AG04450 (cell line): ENCODE results near the gene KAT7. TPM values are rescaled to one million over a fixed set of nuclear protein-coding genes. Genes with fewer than 3 reads are reported as not detected.

Experiments
- CTCF ChIA-PET: fragments of 300-600, 350-600 bp; formaldehyde crosslinking; extraction: SDS; loops from one replicate; lab custom pipeline; 2022; ENCODE audit warnings: antibody characterized with exemption, inconsistent platforms; lab: Charles Lee
- POLR2A ChIA-PET: fragments of 350-600 bp; formaldehyde crosslinking; extraction: SDS; loops from one replicate; lab custom pipeline; 2021; ENCODE audit warnings: antibody characterized with exemption, inconsistent platforms; lab: Yijun Ruan, JAX
- DNase-seq: peaks from one replicate; pipeline ENCODE4 v3.0.0-alpha.2; 2011; ENCODE audit warnings: low read depth, low spot score
- H3K27ac ChIP-seq: one replicate; pipeline ENCODE4 v1.5.1; 2012; ENCODE audit warnings: low read depth, low read length, control low read depth
- H3K27me3 ChIP-seq: one replicate; pipeline ENCODE4 v1.6.0; 2012; ENCODE audit warnings: low read length; ENCODE audit not compliant: control insufficient read depth, insufficient read depth
- H3K4me3 ChIP-seq: 2 replicates; pipeline ENCODE4 v1.5.1; 2011; ENCODE audit warnings: mild to moderate bottlenecking, low read depth, low read length, control low read depth
- H3K9me3 ChIP-seq: 2 replicates; pipeline ENCODE4 v1.5.1; 2012; ENCODE audit warnings: low read length; ENCODE audit not compliant: control insufficient read depth, insufficient read depth
- polyA plus RNA-seq: library from polyadenylated mRNA; depleted of rRNA; stranded (reverse); fragments of >200 nt; gene quantifications from 2 replicates; pipeline ENCODE4 v1.2.3, GENCODE V29; 2011
- TF ChIP-seq, protein P1 (sequence below): IDR thresholded peaks from 2 replicates; pipeline ENCODE4 v1.5.1; 2011; ENCODE audit warnings: low read depth, low read length, control low read depth, inconsistent platforms

KAT7 gene
- polyA plus RNA-seq, 1 experiment = 27.0 TPM

DNA sequence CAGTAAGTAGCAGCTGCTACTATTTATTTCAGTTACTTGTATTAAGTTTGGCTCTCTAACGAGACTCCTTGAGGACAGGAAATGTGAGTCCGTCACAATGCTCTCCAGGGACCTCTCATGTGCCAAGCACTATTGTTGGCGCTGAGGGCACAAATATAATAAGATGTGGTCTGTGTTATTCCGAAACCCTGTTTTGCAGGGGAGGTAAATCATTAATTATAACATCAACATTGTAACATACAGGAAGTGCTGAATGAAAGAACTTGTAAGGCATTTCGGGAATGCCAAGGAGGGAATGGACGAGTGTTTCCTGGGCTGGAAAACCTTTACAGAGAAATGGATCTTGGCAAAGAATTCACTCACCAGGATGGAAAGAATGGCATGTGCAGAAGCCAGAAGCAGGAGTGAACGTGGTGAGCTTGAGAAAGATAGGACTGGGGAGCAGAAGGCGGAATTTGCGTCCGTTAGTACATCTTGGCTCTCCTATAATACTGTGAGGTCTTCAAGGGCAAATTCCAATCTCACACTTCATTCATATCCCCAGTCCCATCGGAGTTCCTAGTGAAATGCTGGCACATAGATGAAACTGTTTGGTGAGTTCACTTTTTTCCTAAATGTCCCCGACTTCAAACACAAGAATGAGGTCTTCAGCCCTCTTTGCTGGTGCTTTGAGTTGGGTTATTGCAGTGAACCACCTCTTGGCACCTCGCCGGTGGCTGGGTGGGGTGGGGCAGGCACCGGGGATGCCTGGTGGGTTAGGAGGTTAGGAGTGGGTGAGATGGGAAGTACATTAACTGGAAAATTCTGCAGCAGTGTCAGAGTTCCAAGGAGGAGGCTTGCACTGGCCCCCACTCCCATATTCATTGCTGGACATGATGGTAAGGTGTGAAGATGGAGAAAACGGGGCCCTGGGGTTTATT lies 47.9 kb downstream of the KAT7 start:
- H3K27ac ChIP-seq = peak overlapping the region; percentile 21
- CTCF ChIA-PET = no interaction called here

DNA sequence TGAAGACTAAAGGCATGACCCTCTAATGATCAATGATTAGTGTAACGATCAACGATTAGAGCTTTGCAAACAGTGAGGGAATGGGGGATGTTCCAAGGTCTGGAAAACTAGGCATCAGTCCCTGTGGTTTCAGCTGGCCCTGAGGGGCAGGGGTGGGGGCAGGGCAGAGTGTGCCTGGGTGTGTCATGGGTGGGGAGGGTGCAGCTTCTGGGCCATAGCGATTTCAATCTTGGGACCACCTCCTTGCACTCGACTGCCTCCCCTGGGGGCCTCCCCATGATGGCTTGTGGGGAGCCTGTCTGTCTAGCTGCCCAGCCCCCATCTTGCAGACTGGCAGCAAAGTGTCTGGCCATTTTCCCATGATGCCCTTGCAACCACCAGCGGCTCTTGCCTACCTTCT lies 51.0 kb downstream of the KAT7 start:
- Histone ChIP-seq H3K4me3 (no peak overlapping the region), H3K9me3 (no peaks in the 10 kb centered on the region), H3K27ac (no peak overlapping the region), H3K27me3 (no peaks in the 10 kb centered on the region)
- ChIA-PET CTCF (interaction anchor here (1.3 kb wide), 1 partner anchor 272 kb away, joined by 5 read pairs; no protein-coding TSS in a partner anchor), POLR2A (no interaction called here)
- no peak for DNase-seq
- TF ChIP-seq, protein P1, sequence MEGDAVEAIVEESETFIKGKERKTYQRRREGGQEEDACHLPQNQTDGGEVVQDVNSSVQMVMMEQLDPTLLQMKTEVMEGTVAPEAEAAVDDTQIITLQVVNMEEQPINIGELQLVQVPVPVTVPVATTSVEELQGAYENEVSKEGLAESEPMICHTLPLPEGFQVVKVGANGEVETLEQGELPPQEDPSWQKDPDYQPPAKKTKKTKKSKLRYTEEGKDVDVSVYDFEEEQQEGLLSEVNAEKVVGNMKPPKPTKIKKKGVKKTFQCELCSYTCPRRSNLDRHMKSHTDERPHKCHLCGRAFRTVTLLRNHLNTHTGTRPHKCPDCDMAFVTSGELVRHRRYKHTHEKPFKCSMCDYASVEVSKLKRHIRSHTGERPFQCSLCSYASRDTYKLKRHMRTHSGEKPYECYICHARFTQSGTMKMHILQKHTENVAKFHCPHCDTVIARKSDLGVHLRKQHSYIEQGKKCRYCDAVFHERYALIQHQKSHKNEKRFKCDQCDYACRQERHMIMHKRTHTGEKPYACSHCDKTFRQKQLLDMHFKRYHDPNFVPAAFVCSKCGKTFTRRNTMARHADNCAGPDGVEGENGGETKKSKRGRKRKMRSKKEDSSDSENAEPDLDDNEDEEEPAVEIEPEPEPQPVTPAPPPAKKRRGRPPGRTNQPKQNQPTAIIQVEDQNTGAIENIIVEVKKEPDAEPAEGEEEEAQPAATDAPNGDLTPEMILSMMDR = no peak

More for the DNA sequence above, 47.9 kb downstream of the KAT7 start:
- POLR2A ChIA-PET = no interaction called here
- H3K4me3 ChIP-seq = no peak overlapping the region
- no peaks in the 10 kb centered on the region for H3K27me3 ChIP-seq
- DNase-seq = no peak
- H3K9me3 ChIP-seq = no peaks in the 10 kb centered on the region
- TF ChIP-seq, protein P1 = no peak

DNA sequence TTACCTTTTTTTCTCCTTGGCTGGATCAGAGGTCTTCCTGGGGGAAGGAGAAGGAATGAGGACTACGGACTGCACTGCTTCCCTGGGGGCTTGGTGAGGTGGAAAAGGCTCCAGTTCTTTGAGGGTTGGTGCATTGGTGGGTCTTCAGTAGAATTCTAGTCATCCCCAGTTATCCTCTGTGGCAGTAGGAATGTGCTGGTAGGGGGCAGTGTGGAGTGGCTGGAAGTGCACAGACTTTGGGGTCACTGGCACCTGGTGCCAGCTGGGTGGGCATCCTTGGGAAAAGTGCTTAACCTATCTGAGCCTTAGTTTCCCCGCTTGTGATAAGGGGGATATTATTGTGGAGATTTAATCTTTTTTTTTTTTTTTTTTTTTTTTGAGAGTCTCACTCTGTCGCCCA lies 53.1 kb downstream of the KAT7 start:
- CTCF ChIA-PET = no interaction called here

DNA sequence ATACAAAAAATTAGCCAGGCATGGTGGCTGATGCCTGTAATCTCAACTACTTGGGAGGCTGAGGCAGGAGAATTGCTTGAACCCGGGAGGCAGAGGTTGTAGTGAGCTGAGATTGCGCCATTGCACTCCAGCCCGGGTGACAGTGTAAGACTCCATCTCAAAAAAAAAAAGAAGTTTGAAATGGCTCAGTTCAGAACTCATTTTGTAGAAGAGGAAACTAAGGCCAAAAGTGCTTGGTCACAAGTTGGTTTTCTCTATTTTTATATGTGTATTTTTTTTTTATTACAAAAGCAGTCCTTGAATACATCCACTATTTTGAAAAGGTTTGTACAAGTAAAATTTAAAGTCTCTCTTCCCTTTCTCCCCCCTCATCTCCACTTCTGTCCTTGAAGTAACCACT lies 53.9 kb downstream of the KAT7 start:
- H3K9me3 ChIP-seq = no peaks in the 10 kb centered on the region
- CTCF ChIA-PET = no interaction called here
- H3K4me3 ChIP-seq = no peak overlapping the region
- TF ChIP-seq, protein P1 = no peak
- no peak overlapping the region for H3K27ac ChIP-seq
- no peak for DNase-seq
- H3K27me3 ChIP-seq = no peaks in the 10 kb centered on the region
- POLR2A ChIA-PET = no interaction called here

More for the DNA sequence above, 53.1 kb downstream of the KAT7 start:
- DNase-seq = no peak
- Histone ChIP-seq H3K9me3 (no peaks in the 10 kb centered on the region), H3K4me3 (no peak overlapping the region), H3K27me3 (no peaks in the 10 kb centered on the region), H3K27ac (no peak overlapping the region)
- TF ChIP-seq, protein P1 = no peak
- POLR2A ChIA-PET = no interaction called here

DNA sequence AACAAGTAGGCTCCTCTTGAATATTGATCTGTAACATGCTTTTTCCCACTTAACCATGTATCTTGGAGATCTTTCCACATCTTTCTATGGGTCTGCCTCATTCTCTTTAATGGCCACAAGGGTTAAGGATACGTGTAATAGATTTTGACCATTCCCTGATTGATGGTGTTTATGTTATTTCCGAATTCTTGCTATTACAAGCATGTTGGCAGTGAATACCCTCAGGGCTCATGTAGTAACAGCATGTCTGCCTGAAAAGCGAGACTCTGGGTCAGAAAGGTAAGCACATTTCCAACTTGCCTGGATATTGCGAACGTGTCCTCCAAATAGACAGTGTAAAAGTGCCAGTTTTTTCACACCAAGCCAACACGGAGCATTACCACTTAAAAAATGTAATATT lies 54.4 kb downstream of the KAT7 start:
- Histone ChIP-seq H3K27ac (no peak overlapping the region), H3K9me3 (no peaks in the 10 kb centered on the region), H3K4me3 (no peak overlapping the region), H3K27me3 (no peaks in the 10 kb centered on the region)
- no peak for DNase-seq
- TF ChIP-seq, protein P1 = no peak
- CTCF ChIA-PET = no interaction called here
- POLR2A ChIA-PET = no interaction called here
